H9 (cell line): ENCODE data around the gene MBLAC1. TPM values are rescaled to one million over a fixed set of nuclear protein-coding genes. Genes with fewer than 3 reads are reported as not detected.

Experiments
- DNase-seq: peaks from one replicate; pipeline ENCODE4 v3.0.0-alpha.2; 2017
- H2AFZ ChIP-seq: one replicate; pipeline ENCODE4 v1.6.1; 2013; ENCODE audit warnings: mild to moderate bottlenecking, low read length, control low read depth, moderate library complexity
- H2AK5ac ChIP-seq: 2 replicates; pipeline ENCODE4 v1.6.1; 2013; ENCODE audit warnings: low read length, control low read depth, mixed read lengths; ENCODE audit not compliant: insufficient read length
- H2BK120ac ChIP-seq: one replicate; pipeline ENCODE4 v1.6.1; 2013; ENCODE audit warnings: low read depth, mild to moderate bottlenecking, low read length, control low read depth, inconsistent platforms; ENCODE audit not compliant: poor library complexity, severe bottlenecking
- H2BK12ac ChIP-seq: 2 replicates; pipeline ENCODE4 v1.6.1; 2013; ENCODE audit warnings: low read length, control low read depth, mixed read lengths, low read depth; ENCODE audit not compliant: insufficient read length
- H2BK15ac ChIP-seq: 2 replicates; pipeline ENCODE4 v1.6.1; 2013; ENCODE audit warnings: low read depth, low read length, control low read depth
- H2BK20ac ChIP-seq: one replicate; pipeline ENCODE4 v1.6.1; 2013; ENCODE audit warnings: low read depth, mild to moderate bottlenecking, low read length, control low read depth, inconsistent platforms; ENCODE audit not compliant: poor library complexity, severe bottlenecking
- H2BK5ac ChIP-seq: 2 replicates; pipeline ENCODE4 v1.6.1; 2013; ENCODE audit warnings: low read length, control low read depth, mixed read lengths; ENCODE audit not compliant: insufficient read length
- H3K14ac ChIP-seq: 2 replicates; pipeline ENCODE4 v1.6.1; 2013; ENCODE audit warnings: low read length, control low read depth; ENCODE audit not compliant: insufficient read depth
- H3K18ac ChIP-seq: 2 replicates; pipeline ENCODE4 v1.6.1; 2013; ENCODE audit warnings: low read depth, mild to moderate bottlenecking, mixed read lengths, low read length, control low read depth; ENCODE audit not compliant: insufficient read length
- H3K23ac ChIP-seq: 2 replicates; pipeline ENCODE4 v1.6.1; 2013; ENCODE audit warnings: low read length, control low read depth, mixed read lengths, low read depth; ENCODE audit not compliant: insufficient read length
- H3K23me2 ChIP-seq: 2 replicates; pipeline ENCODE4 v1.6.1; 2013; ENCODE audit warnings: low read depth, mild to moderate bottlenecking, mixed read lengths, low read length, control low read depth; ENCODE audit not compliant: insufficient read length, poor library complexity, severe bottlenecking
- H3K27ac ChIP-seq: 2 replicates; pipeline ENCODE4 v1.5.1; 2013; ENCODE audit warnings: low read length, control low read depth, mixed read lengths, low read depth; ENCODE audit not compliant: insufficient read length
- H3K27me3 ChIP-seq: 2 replicates; pipeline ENCODE4 v1.6.1; 2013; ENCODE audit warnings: low read length, control low read depth, inconsistent platforms; ENCODE audit not compliant: insufficient read depth
- H3K4ac ChIP-seq: 2 replicates; pipeline ENCODE4 v1.6.1; 2013; ENCODE audit warnings: low read depth, mild to moderate bottlenecking, control low read depth, inconsistent platforms, low read length, moderate library complexity
- H3K4me1 ChIP-seq: 2 replicates; pipeline ENCODE4 v1.6.1; 2013; ENCODE audit warnings: low read length, control low read depth, inconsistent platforms; ENCODE audit not compliant: insufficient read depth
- H3K4me2 ChIP-seq: 2 replicates; pipeline ENCODE4 v1.6.1; 2013; ENCODE audit warnings: low read length, control low read depth, mixed read lengths; ENCODE audit not compliant: insufficient read length, insufficient read depth
- H3K56ac ChIP-seq: 2 replicates; pipeline ENCODE4 v1.6.1; 2013; ENCODE audit warnings: low read depth, mild to moderate bottlenecking, mixed read lengths, low read length, control low read depth; ENCODE audit not compliant: insufficient read length
- H3K79me1 ChIP-seq: 2 replicates; pipeline ENCODE4 v1.6.1; 2013; ENCODE audit warnings: low read depth, mild to moderate bottlenecking, moderate library complexity, low read length, control low read depth, inconsistent platforms; ENCODE audit not compliant: insufficient read depth, poor library complexity, severe bottlenecking
- H3K79me2 ChIP-seq: 2 replicates; pipeline ENCODE4 v1.6.1; 2013; ENCODE audit warnings: low read length, control low read depth, inconsistent platforms; ENCODE audit not compliant: insufficient read depth
- H3K9ac ChIP-seq: 2 replicates; pipeline ENCODE4 v1.6.1; 2013; ENCODE audit warnings: low read length, control low read depth, mixed read lengths; ENCODE audit not compliant: insufficient read length; ENCODE audit errors: extremely low read depth
- H3K9me3 ChIP-seq: one replicate; pipeline ENCODE4 v1.6.1; 2013; ENCODE audit warnings: low read depth, low read length, inconsistent platforms; ENCODE audit not compliant: control insufficient read depth
- H3T11ph ChIP-seq: one replicate; pipeline ENCODE4 v1.6.1; 2013; ENCODE audit warnings: mild to moderate bottlenecking, low read length, control low read depth, inconsistent platforms
- H4K20me1 ChIP-seq: one replicate; pipeline ENCODE4 v1.6.1; 2013; ENCODE audit not compliant: control insufficient read depth, insufficient read length, insufficient read depth
- H4K5ac ChIP-seq: 2 replicates; pipeline ENCODE4 v1.6.1; 2013; ENCODE audit warnings: low read depth, mild to moderate bottlenecking, mixed read lengths, low read length, control low read depth; ENCODE audit not compliant: insufficient read length
- H4K8ac ChIP-seq: replicated peaks from 2 replicates; pipeline ENCODE4 v1.6.1; 2013; ENCODE audit warnings: low read length, control low read depth, mixed read lengths, low read depth; ENCODE audit not compliant: insufficient read length
- H4K91ac ChIP-seq: 2 replicates; pipeline ENCODE4 v1.6.1; 2013; ENCODE audit warnings: low read depth, mild to moderate bottlenecking, moderate library complexity, mixed read lengths, low read length, control low read depth; ENCODE audit not compliant: insufficient read length
- H3K27ac Mint-ChIP-seq, 3 experiments: 2 replicates in 2 of 3; 3 replicates in 1 of 3; pipeline ENCODE4 v1.8.0; 2020 to 2021; ENCODE audit warnings: mixed read lengths in 3 of 3, mild to moderate bottlenecking in 1 of 3, moderate library complexity in 1 of 3
- H3K27me3 Mint-ChIP-seq: 2 replicates; pipeline ENCODE4 v1.8.0; 2021; ENCODE audit warnings: low read depth, mild to moderate bottlenecking, moderate library complexity, mixed read lengths
- H3K36me3 Mint-ChIP-seq, 3 experiments: 2 replicates in 2 of 3; 3 replicates in 1 of 3; pipeline ENCODE4 v1.8.0; 2020 to 2021; ENCODE audit warnings: low read depth in 3 of 3, mixed read lengths in 3 of 3; ENCODE audit not compliant: insufficient read depth in 1 of 3
- H3K4me1 Mint-ChIP-seq, 2 experiments: 2 replicates each; pipeline ENCODE4 v1.8.0; 2020; ENCODE audit warnings: mixed read lengths in 2 of 2
- H3K4me3 Mint-ChIP-seq, 2 experiments: 2 replicates in 1 of 2; 3 replicates in 1 of 2; pipeline ENCODE4 v1.8.0; 2020 to 2021; ENCODE audit warnings: mild to moderate bottlenecking in 2 of 2, mixed read lengths in 2 of 2, moderate library complexity in 1 of 2
- H3K9me3 Mint-ChIP-seq, 2 experiments: 2 replicates in 1 of 2; 3 replicates in 1 of 2; pipeline ENCODE4 v1.8.0; 2020; ENCODE audit warnings: mild to moderate bottlenecking in 2 of 2, mixed read lengths in 2 of 2, moderate library complexity in 1 of 2
- CTCF ChIP-seq: fragments of 200-600 bp; sonication (generic); conservative IDR thresholded peaks from 3 replicates; pipeline ENCODE4 v1.8.0; 2021; ENCODE audit warnings: antibody characterized with exemption, mild to moderate bottlenecking
- WGBS: extraction: QIAGEN DNeasy Blood & Tissue Kit; methylation state at CpG from one replicate; pipeline ENCODE4 v1.1.7; 2013; ENCODE audit warnings: missing lambda C conversion rate, low lambda C conversion rate, mixed read lengths; ENCODE audit not compliant: insufficient read length; ENCODE audit errors: extremely low coverage; 5-methylcytosine and 5-hydroxymethylcytosine counted together
- total RNA-seq: library from RNA; stranded (reverse); gene quantifications from 2 replicates; pipeline ENCODE4 v1.2.1, GENCODE V29; 2021

MBLAC1 gene
- total RNA-seq, 1 experiment from 2014 or later, result 1.9 TPM

GRCh38 chr7:100111156-100111555 is 15.6 kb upstream of the MBLAC1 start:
- no peak overlapping the region for H2BK20ac ChIP-seq
- H3K4ac ChIP-seq, result no peak overlapping the region
- no peaks in the 10 kb centered on the region for H3K79me1 ChIP-seq
- H3T11ph ChIP-seq, result no peak overlapping the region
- no peak overlapping the region for H3K9ac ChIP-seq
- H4K91ac ChIP-seq, result no peak overlapping the region
- H3K9me3 Mint-ChIP-seq, result no peaks in the 10 kb centered on the region
- H2BK15ac ChIP-seq, result no peak overlapping the region
- H3K14ac ChIP-seq, result no peak overlapping the region
- H3K56ac ChIP-seq, result no peak overlapping the region
- no peak overlapping the region for H2BK5ac ChIP-seq
- H2AK5ac ChIP-seq, result no peak overlapping the region
- DNase-seq, result no peak
- H3K23me2 ChIP-seq, result no peaks in the 10 kb centered on the region
- no peak overlapping the region for H3K4me2 ChIP-seq
- no CpG with 5 or more reads among the region's 7 CpGs for WGBS
- H4K5ac ChIP-seq, result no peak overlapping the region
- H3K18ac ChIP-seq, result no peak overlapping the region
- H3K4me3 Mint-ChIP-seq, result no peak overlapping the region
- H3K27me3 Mint-ChIP-seq, result no peaks in the 10 kb centered on the region
- H3K27ac ChIP-seq, result no peak overlapping the region
- H3K23ac ChIP-seq, result no peak overlapping the region
- TF ChIP-seq CTCF, result no peak
- peaks cover 56 to 80% (median 75%) of the 10 kb centered on the region in 3 experiments for H3K36me3 Mint-ChIP-seq
- no peaks in the 10 kb centered on the region for H3K79me2 ChIP-seq
- no peaks in the 10 kb centered on the region for H3K27me3 ChIP-seq
- H2AFZ ChIP-seq, result no peak overlapping the region
- H3K4me1 ChIP-seq, result no peaks in the 10 kb centered on the region
- peak overlapping the region in 1 of 3 experiments; percentile 8; a peak in 2 of 7 replicates for H3K27ac Mint-ChIP-seq
- H2BK12ac ChIP-seq, result no peak overlapping the region
- H3K4me1 Mint-ChIP-seq, result 0 out of 4 replicates have a peak, but pooled peaks cover 0 to 3% of the 10 kb centered on the region in 2 experiments
- no peaks in the 10 kb centered on the region for H3K9me3 ChIP-seq
- H2BK120ac ChIP-seq, result no peak overlapping the region
- H4K20me1 ChIP-seq, result no peaks in the 10 kb centered on the region
- H4K8ac ChIP-seq, result no peak overlapping the region
